ENCODE data around the gene GRK6. TPM values are rescaled to one million over a fixed set of nuclear protein-coding genes. Genes with fewer than 3 reads are reported as not detected.

Gene GRK6
- total and polyA plus RNA-seq, 9 of the 15 experiments (the other 6 are each of a cell fraction or from before 2014, with no cell fraction given) = 0.63 to 122 (median 44.5) TPM

GRCh38 chr5:177491429-177491945 lies 65.0 kb downstream of the GRK6 start (continued):
- peak; percentile 92 for TF ChIP-seq VEZF1 (CRISPR knock-in tag; IDR thresholded peaks at IDR 0.05)
- TF ChIP-seq KDM5B (IDR thresholded peaks at IDR 0.05; ENCODE audit: insufficient replicate concordance, low read depth, low read length) = no peak
- peak; percentile 56 for TF ChIP-seq NKRF (IDR thresholded peaks at IDR 0.05; ENCODE audit: borderline replicate concordance)
- 0 out of 2 replicates have a peak, but pooled peaks have one; percentile 41 for TF ChIP-seq ATF1 (CRISPR knock-in tag; IDR thresholded peaks at IDR 0.05)
- TF ChIP-seq ATF1 (tag; IDR thresholded peaks at IDR 0.05) = peak; percentile 55
- peak; percentile 45 for TF ChIP-seq SMARCB1 (IDR thresholded peaks at IDR 0.05; ENCODE audit: insufficient read length, low read depth)
- TF ChIP-seq MECOM (CRISPR knock-in tag; IDR thresholded peaks at IDR 0.05) = no peak
- no peak for TF ChIP-seq ZNF589 (CRISPR knock-in tag; IDR thresholded peaks at IDR 0.05; ENCODE audit: low read depth)
- TF ChIP-seq ZBTB7A (IDR thresholded peaks at IDR 0.05; ENCODE audit: borderline replicate concordance, control insufficient read depth, low read depth, low read length) = peak; percentile 100
- TF ChIP-seq POLR3A (IDR thresholded peaks at IDR 0.05; ENCODE audit: borderline replicate concordance, extremely low read depth, insufficient read depth, insufficient read length) = no peak
- no peak for TF ChIP-seq ZSCAN32 (CRISPR knock-in tag; IDR thresholded peaks at IDR 0.05)
- no peak for TF ChIP-seq SRSF1 (IDR thresholded peaks at IDR 0.05; ENCODE audit: low read depth, low read length)
- no peak for TF ChIP-seq HDAC8 (tag; IDR thresholded peaks at IDR 0.05)
- TF ChIP-seq EP300 (IDR thresholded peaks at IDR 0.05; ENCODE audit: low read length) = 0 out of 2 replicates have a peak, but pooled peaks have one; percentile 10
- peak; percentile 86 for TF ChIP-seq HMGN3 (IDR thresholded peaks at IDR 0.05; ENCODE audit: borderline replicate concordance, extremely low read depth, insufficient read length, low read depth, low read length)
- no peak for TF ChIP-seq ETV6 (IDR thresholded peaks at IDR 0.05; ENCODE audit: borderline replicate concordance in 1 of 2, low read depth in 2 of 2, low read length in 1 of 2)
- no peak for TF ChIP-seq ETV6 (CRISPR knock-in tag; IDR thresholded peaks at IDR 0.05; ENCODE audit: borderline replicate concordance)
- TF ChIP-seq NFIC (IDR thresholded peaks at IDR 0.05) = peak; percentile 29
- TF ChIP-seq CREB3L1 (IDR thresholded peaks at IDR 0.05; ENCODE audit: borderline replicate concordance, low read depth) = peak; percentile 21; the same call in 1 of the 2 replicates
- TF ChIP-seq CCAR2 (IDR thresholded peaks at IDR 0.05; ENCODE audit: low read depth, low read length) = no peak
- TF ChIP-seq ZNF143 (CRISPR knock-in tag; IDR thresholded peaks at IDR 0.05) = no peak
- TF ChIP-seq TEAD1 (CRISPR knock-in tag; IDR thresholded peaks at IDR 0.05) = peak in 1 of 2 experiments; percentile 49; a peak in 1 of 4 replicates
- no peak for TF ChIP-seq ARNT (IDR thresholded peaks at IDR 0.05)

Measured in K562 (cell line).